HUDEP-2 (cell line): ENCODE results near the gene NRBF2.
A peak's percentile ranks its signal among the peaks of the same experiment; 100 is the strongest.

Source experiments
- DNase-seq, 76 experiments: peaks; one replicate each; lab custom pipeline; 2025; ENCODE audit not compliant: unreplicated experiment in 76 of 76; lab: John Stamatoyannopoulos, UW

The NRBF2 gene

GRCh38 chr10:63157845-63158624, 24.9 kb downstream of the NRBF2 start:
- DNase-seq = peak in 43 of 76 experiments; percentile 3 to 68 (median 38)

GRCh38 chr10:63161592-63161991, 28.5 kb downstream of the NRBF2 start:
- DNase-seq = no peak

- no peak for DNase-seq
These were observed 31.1 kb downstream of the NRBF2 start for GRCh38 chr10:63164166-63164623.

GRCh38 chr10:63165249-63165648, 32.1 kb downstream of the NRBF2 start:
- no peak for DNase-seq

- peak in 39 of 76 experiments; percentile 1 to 67 (median 35) for DNase-seq
These were observed 33.7 kb downstream of the NRBF2 start for GRCh38 chr10:63166742-63167258.

GRCh38 chr10:63168821-63169462, 35.8 kb downstream of the NRBF2 start:
- no peak for DNase-seq

GRCh38 chr10:63169624-63170023, 36.5 kb downstream of the NRBF2 start:
- DNase-seq = no peak

GRCh38 chr10:63171255-63171855, 38.2 kb downstream of the NRBF2 start:
- DNase-seq = no peak

- no peak for DNase-seq
These were observed 38.8 kb downstream of the NRBF2 start for GRCh38 chr10:63171926-63172325.

GRCh38 chr10:63173468-63174232, 40.5 kb downstream of the NRBF2 start:
- no peak for DNase-seq

- DNase-seq = no peak
These were observed 42.4 kb downstream of the NRBF2 start for GRCh38 chr10:63175534-63175933.

- peak in 19 of 76 experiments; percentile 2 to 27 (median 10) for DNase-seq
These were observed 59.7 kb downstream of the NRBF2 start for GRCh38 chr10:63192826-63193225.

GRCh38 chr10:63197344-63198092, 64.4 kb downstream of the NRBF2 start:
- DNase-seq = no peak

- DNase-seq = no peak
These were observed 66.6 kb downstream of the NRBF2 start for GRCh38 chr10:63199716-63200115.

GRCh38 chr10:63200431-63200830, 67.3 kb downstream of the NRBF2 start:
- DNase-seq = no peak

GRCh38 chr10:63201118-63201517, 68.0 kb downstream of the NRBF2 start:
- no peak for DNase-seq
